WERI-Rb-1 (cell line): ENCODE measurements around the gene ANXA8.

Experiments
- DNase-seq: peaks from one replicate; pipeline ENCODE4 v3.0.0-alpha.2; 2020
- H3K27ac ChIP-seq: fragments of 250-450 bp; sonication (Bioruptor Pico); 2 replicates; pipeline ENCODE4 v1.5.1; 2020; ENCODE audit warnings: mild to moderate bottlenecking, moderate library complexity
- H3K27me3 ChIP-seq: fragments of 250-450 bp; sonication (Bioruptor Pico); 2 replicates; pipeline ENCODE4 v1.5.1; 2021; ENCODE audit warnings: mild to moderate bottlenecking, low read depth, moderate library complexity; ENCODE audit not compliant: insufficient read depth, severe bottlenecking
- H3K36me3 ChIP-seq: fragments of 250-450 bp; sonication (Bioruptor Pico); 2 replicates; pipeline ENCODE4 v1.5.1; 2020; ENCODE audit warnings: mild to moderate bottlenecking, moderate library complexity
- H3K4me3 ChIP-seq: 2 replicates; pipeline ENCODE4 v1.5.1; 2011; ENCODE audit warnings: low read depth, mild to moderate bottlenecking, control low read depth, low read length
- H3K9me3 ChIP-seq: fragments of 250-450 bp; sonication (Bioruptor Pico); 2 replicates; pipeline ENCODE4 v1.5.1; 2021; ENCODE audit warnings: mild to moderate bottlenecking, moderate library complexity; ENCODE audit not compliant: severe bottlenecking
- TF ChIP-seq, protein P1 (sequence below): IDR thresholded peaks from 2 replicates; pipeline ENCODE4 v1.5.1; 2011; ENCODE audit warnings: low read depth, mild to moderate bottlenecking, control low read depth, inconsistent platforms, low read length

The ANXA8 gene

GRCh38 chr10:47421057-47421952 is 62.6 kb downstream of the ANXA8 start:
- Histone ChIP-seq H3K4me3 (no peak overlapping the region), H3K9me3 (no peaks in the 10 kb centered on the region), H3K36me3 (no peaks in the 10 kb centered on the region), H3K27ac (no peak overlapping the region), H3K27me3 (no peaks in the 10 kb centered on the region)
- TF ChIP-seq, protein P1, sequence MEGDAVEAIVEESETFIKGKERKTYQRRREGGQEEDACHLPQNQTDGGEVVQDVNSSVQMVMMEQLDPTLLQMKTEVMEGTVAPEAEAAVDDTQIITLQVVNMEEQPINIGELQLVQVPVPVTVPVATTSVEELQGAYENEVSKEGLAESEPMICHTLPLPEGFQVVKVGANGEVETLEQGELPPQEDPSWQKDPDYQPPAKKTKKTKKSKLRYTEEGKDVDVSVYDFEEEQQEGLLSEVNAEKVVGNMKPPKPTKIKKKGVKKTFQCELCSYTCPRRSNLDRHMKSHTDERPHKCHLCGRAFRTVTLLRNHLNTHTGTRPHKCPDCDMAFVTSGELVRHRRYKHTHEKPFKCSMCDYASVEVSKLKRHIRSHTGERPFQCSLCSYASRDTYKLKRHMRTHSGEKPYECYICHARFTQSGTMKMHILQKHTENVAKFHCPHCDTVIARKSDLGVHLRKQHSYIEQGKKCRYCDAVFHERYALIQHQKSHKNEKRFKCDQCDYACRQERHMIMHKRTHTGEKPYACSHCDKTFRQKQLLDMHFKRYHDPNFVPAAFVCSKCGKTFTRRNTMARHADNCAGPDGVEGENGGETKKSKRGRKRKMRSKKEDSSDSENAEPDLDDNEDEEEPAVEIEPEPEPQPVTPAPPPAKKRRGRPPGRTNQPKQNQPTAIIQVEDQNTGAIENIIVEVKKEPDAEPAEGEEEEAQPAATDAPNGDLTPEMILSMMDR = no peak
- DNase-seq = no peak

- no peak overlapping the region for H3K4me3 ChIP-seq
- H3K27me3 ChIP-seq = no peaks in the 10 kb centered on the region
- H3K36me3 ChIP-seq = no peaks in the 10 kb centered on the region
- no peak for DNase-seq
- H3K9me3 ChIP-seq = no peaks in the 10 kb centered on the region
- TF ChIP-seq, protein P1 = no peak
- no peak overlapping the region for H3K27ac ChIP-seq
These were observed 63.4 kb downstream of the ANXA8 start for GRCh38 chr10:47420305-47421056.

- Histone ChIP-seq H3K4me3 (no peak overlapping the region), H3K9me3 (no peaks in the 10 kb centered on the region), H3K27me3 (no peaks in the 10 kb centered on the region), H3K36me3 (no peaks in the 10 kb centered on the region), H3K27ac (no peak overlapping the region)
- no peak for DNase-seq
- TF ChIP-seq, protein P1 = no peak
These were observed 64.5 kb downstream of the ANXA8 start for GRCh38 chr10:47419421-47419820.

- no peak for DNase-seq
- no peak overlapping the region for H3K27ac ChIP-seq
- TF ChIP-seq, protein P1 = no peak
- no peak overlapping the region for H3K4me3 ChIP-seq
- H3K9me3 ChIP-seq = no peaks in the 10 kb centered on the region
- H3K36me3 ChIP-seq = no peaks in the 10 kb centered on the region
- no peaks in the 10 kb centered on the region for H3K27me3 ChIP-seq
These were observed 64.9 kb downstream of the ANXA8 start for GRCh38 chr10:47418966-47419365.

DNA sequence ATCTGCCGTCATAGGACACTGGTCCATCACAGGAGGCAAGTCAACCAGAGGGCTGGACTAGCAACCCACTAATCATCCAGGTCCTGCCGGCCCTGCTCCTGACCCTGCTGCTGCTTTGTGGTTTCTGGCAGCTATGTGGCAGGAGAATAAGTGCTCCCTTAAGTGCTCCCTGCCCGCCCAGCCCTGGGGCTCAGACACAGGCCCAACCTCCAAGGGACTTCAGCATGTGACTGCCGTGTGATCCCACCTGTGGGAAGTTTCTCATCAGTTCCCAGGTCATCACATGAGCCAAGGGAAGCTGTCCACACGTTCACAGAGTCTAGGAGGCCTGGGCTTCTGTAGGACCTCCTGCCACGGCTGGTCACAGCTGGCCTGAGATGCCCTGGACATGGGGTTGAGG is 65.6 kb downstream of the ANXA8 start:
- no peak overlapping the region for H3K4me3 ChIP-seq
- no peaks in the 10 kb centered on the region for H3K36me3 ChIP-seq
- DNase-seq = no peak
- no peak overlapping the region for H3K27ac ChIP-seq
- no peaks in the 10 kb centered on the region for H3K9me3 ChIP-seq
- TF ChIP-seq, protein P1 = no peak
- H3K27me3 ChIP-seq = no peaks in the 10 kb centered on the region
